Measurements from ENCODE around the gene TXN2.

Gene TXN2

GRCh38 chr22:36486619-36487384 lies 5.4 kb upstream of the TXN2 start:
- TF ChIP-seq CTCF (IDR thresholded peaks at IDR 0.05; ENCODE audit: low read depth, low read length, missing control alignments) = peak; percentile 73
- H3K4me3 ChIP-seq (ENCODE audit: low read depth, low read length) = no peak overlapping the region
- in situ Hi-C loops (cut with HindIII; ENCODE audit: low sequenced_read_pairs) = no loop called here
- DNase-seq (ENCODE audit: low read depth) = no peak

GRCh38 chr22:36480941-36481392 lies 473 bp downstream of the TXN2 start:
- DNase-seq (ENCODE audit: low read depth) = no peak
- no peak for TF ChIP-seq CTCF (IDR thresholded peaks at IDR 0.05; ENCODE audit: low read depth, low read length, missing control alignments)
- peak overlapping the region; percentile 64 for H3K4me3 ChIP-seq (ENCODE audit: low read depth, low read length)
- in situ Hi-C loops (cut with HindIII; ENCODE audit: low sequenced_read_pairs) = no loop called here

- no peak for TF ChIP-seq CTCF (IDR thresholded peaks at IDR 0.05; ENCODE audit: low read depth, low read length, missing control alignments)
These were observed 2.5 kb downstream of the TXN2 start for GRCh38 chr22:36478966-36479365.

GRCh38 chr22:36475341-36475740 lies 6.1 kb downstream of the TXN2 start:
- H3K4me3 ChIP-seq (ENCODE audit: low read depth, low read length) = no peak overlapping the region
- in situ Hi-C loops (cut with HindIII; ENCODE audit: low sequenced_read_pairs) = no loop called here
- DNase-seq (ENCODE audit: low read depth) = no peak
- no peak for TF ChIP-seq CTCF (IDR thresholded peaks at IDR 0.05; ENCODE audit: low read depth, low read length, missing control alignments)

More at GRCh38 chr22:36478966-36479365, 2.5 kb downstream of the TXN2 start:
- no peak for DNase-seq (ENCODE audit: low read depth)
- in situ Hi-C loops (cut with HindIII; ENCODE audit: low sequenced_read_pairs) = no loop called here
- no peak overlapping the region for H3K4me3 ChIP-seq (ENCODE audit: low read depth, low read length)

DNA sequence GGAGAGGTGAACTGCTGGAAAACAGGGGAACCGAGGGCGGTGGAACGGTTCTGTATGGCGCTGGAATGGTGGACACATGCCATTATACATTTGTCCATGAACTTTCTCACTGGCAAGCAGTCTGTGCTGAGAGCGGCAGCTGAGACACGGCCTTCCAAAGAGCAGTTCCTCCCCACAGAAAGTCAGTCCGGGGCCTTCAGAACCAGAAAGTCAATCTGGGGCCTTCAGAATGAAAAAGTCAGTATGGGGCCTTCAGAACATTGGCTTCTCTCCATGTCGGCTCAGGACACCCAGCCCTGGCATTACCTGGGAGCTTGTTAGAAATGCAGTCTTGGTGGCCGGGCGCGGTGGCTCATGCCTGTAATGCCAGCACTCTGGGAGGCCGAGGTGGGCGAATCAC lies 8.8 kb downstream of the TXN2 start:
- in situ Hi-C loops (cut with HindIII; ENCODE audit: low sequenced_read_pairs) = no loop called here
- no peak overlapping the region for H3K4me3 ChIP-seq (ENCODE audit: low read depth, low read length)
- DNase-seq (ENCODE audit: low read depth) = no peak
- no peak for TF ChIP-seq CTCF (IDR thresholded peaks at IDR 0.05; ENCODE audit: low read depth, low read length, missing control alignments)

DNA sequence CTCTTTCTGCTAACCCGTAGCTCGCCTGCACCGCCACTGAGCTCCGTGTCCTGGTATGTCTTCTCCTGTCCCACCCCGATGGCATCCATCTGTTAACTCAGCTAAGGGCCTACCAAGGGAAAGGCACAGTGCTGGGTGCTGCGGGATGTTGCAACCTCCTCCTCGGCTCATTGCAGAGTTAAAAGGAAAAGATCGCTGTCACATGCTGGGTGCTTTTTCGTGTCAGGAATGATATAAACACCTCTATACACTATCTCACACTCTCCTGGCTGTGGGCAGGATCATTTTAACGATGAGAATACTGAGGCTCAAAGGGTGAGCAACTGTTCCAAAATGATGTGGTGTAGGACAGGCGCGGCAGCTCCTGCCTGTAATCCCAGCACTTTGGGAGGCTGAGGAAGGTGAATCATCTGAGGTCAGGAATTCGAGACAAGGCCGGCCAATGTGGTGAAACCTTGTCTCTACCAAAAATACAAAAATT lies 10.1 kb downstream of the TXN2 start:
- no peak for TF ChIP-seq CTCF (IDR thresholded peaks at IDR 0.05; ENCODE audit: low read depth, low read length, missing control alignments)
- H3K4me3 ChIP-seq (ENCODE audit: low read depth, low read length) = no peak overlapping the region
- in situ Hi-C loops (cut with HindIII; ENCODE audit: low sequenced_read_pairs) = no loop called here
- DNase-seq (ENCODE audit: low read depth) = no peak

Data from astrocyte of the cerebellum (primary cell).